Fibroblast of lung (primary cell): ENCODE data around the gene CPNE4.

ENCODE experiments used
- EZH2 ChIP-seq: IDR thresholded peaks from 2 replicates; pipeline ENCODE4 v1.5.1; 2012; ENCODE audit warnings: low read length, control low read depth, mild to moderate bottlenecking; ENCODE audit errors: missing control alignments
- TF ChIP-seq, protein P1 (sequence below), 2 donors: IDR thresholded peaks in 1 of 2; conservative IDR thresholded peaks in 1 of 2; 1 replicate in 1 of 2; 2 replicates in 1 of 2; pipeline ENCODE4 v1.5.1; 2011 to 2012; ENCODE audit warnings: low read length in 2 of 2, control low read depth in 1 of 2, inconsistent platforms in 1 of 2, low read depth in 1 of 2, mild to moderate bottlenecking in 1 of 2

DNA sequence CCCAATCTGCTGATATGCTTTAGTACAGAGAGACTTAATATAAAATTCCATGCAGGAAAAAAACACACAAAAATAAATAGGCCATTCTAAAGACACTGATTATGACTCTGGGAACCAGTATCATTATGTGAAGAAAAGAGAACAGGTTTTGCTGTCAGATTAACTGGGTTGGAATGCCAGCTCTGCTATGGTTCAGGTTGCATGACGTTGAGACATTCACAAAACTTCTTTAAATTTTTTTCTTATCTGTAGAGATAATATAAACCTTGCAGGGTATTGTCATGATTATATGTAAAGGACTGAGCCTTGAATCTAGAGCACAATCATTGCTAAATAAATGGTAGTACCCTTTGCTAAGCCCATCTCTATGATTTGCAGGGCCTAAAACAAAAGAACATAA lies 86.0 kb downstream of the CPNE4 start:
- TF ChIP-seq, protein P1, sequence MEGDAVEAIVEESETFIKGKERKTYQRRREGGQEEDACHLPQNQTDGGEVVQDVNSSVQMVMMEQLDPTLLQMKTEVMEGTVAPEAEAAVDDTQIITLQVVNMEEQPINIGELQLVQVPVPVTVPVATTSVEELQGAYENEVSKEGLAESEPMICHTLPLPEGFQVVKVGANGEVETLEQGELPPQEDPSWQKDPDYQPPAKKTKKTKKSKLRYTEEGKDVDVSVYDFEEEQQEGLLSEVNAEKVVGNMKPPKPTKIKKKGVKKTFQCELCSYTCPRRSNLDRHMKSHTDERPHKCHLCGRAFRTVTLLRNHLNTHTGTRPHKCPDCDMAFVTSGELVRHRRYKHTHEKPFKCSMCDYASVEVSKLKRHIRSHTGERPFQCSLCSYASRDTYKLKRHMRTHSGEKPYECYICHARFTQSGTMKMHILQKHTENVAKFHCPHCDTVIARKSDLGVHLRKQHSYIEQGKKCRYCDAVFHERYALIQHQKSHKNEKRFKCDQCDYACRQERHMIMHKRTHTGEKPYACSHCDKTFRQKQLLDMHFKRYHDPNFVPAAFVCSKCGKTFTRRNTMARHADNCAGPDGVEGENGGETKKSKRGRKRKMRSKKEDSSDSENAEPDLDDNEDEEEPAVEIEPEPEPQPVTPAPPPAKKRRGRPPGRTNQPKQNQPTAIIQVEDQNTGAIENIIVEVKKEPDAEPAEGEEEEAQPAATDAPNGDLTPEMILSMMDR (conservative IDR thresholded peaks at IDR 0.05 in 1 of 2, IDR thresholded peaks at IDR 0.05 in 1 of 2; ENCODE audit: low read depth in 1 of 2, low read length in 2 of 2) = no peak
- TF ChIP-seq EZH2 = no peak
